RPMI7951 (cell line): ENCODE measurements around the gene ACOT12. TPM values are rescaled to one million over a fixed set of nuclear protein-coding genes. Genes with fewer than 3 reads are reported as not detected.
A peak's percentile ranks its signal among the peaks of the same experiment; 100 is the strongest.

Experiments
- DNase-seq: peaks from one replicate; pipeline ENCODE4 v3.0.0-alpha.2; 2012; ENCODE audit warnings: low read depth
- total RNA-seq: library from RNA; depleted of rRNA; stranded (reverse); fragments of >200 nt; shearing (Covaris generic); gene quantifications from 2 replicates; pipeline ENCODE4 v1.2.3, GENCODE V29; 2014

Gene ACOT12
- total RNA-seq, 1 experiment from 2014 or later = not detected

GRCh38 chr5:81400375-81400774 lies 6.4 kb upstream of the ACOT12 start:
- no peak for DNase-seq

- no peak for DNase-seq
These were observed 4.8 kb upstream of the ACOT12 start for GRCh38 chr5:81398741-81399140.

GRCh38 chr5:81397176-81397575 lies 3.2 kb upstream of the ACOT12 start:
- peak; percentile 39 for DNase-seq

- no peak for DNase-seq
These were observed 1.3 kb upstream of the ACOT12 start for GRCh38 chr5:81395262-81395661.

- DNase-seq = no peak
These were observed 528 bp downstream of the ACOT12 start for GRCh38 chr5:81393430-81393782.

- no peak for DNase-seq
These were observed 4.9 kb downstream of the ACOT12 start for GRCh38 chr5:81389025-81389424.

GRCh38 chr5:81388169-81388568 lies 5.8 kb downstream of the ACOT12 start:
- no peak for DNase-seq

- no peak for DNase-seq
These were observed 10.1 kb downstream of the ACOT12 start for GRCh38 chr5:81383867-81384266.

- DNase-seq = no peak
These were observed 22.5 kb downstream of the ACOT12 start for GRCh38 chr5:81371354-81371876.

GRCh38 chr5:81370912-81371311 lies 23.0 kb downstream of the ACOT12 start:
- no peak for DNase-seq

GRCh38 chr5:81365541-81365940 lies 28.4 kb downstream of the ACOT12 start:
- DNase-seq = no peak

GRCh38 chr5:81363093-81363871 lies 30.7 kb downstream of the ACOT12 start:
- no peak for DNase-seq

- DNase-seq = no peak
These were observed 32.3 kb downstream of the ACOT12 start for GRCh38 chr5:81361600-81361999.

GRCh38 chr5:81360640-81361039 lies 33.3 kb downstream of the ACOT12 start:
- DNase-seq = no peak

GRCh38 chr5:81359881-81360280 lies 34.1 kb downstream of the ACOT12 start:
- DNase-seq = no peak

GRCh38 chr5:81359108-81359507 lies 34.8 kb downstream of the ACOT12 start:
- no peak for DNase-seq

- DNase-seq = no peak
These were observed 38.4 kb downstream of the ACOT12 start for GRCh38 chr5:81355291-81356251.

GRCh38 chr5:81354093-81354492 lies 39.8 kb downstream of the ACOT12 start:
- no peak for DNase-seq

GRCh38 chr5:81353189-81353588 lies 40.7 kb downstream of the ACOT12 start:
- DNase-seq = no peak

- DNase-seq = no peak
These were observed 43.4 kb downstream of the ACOT12 start for GRCh38 chr5:81350507-81350906.

- no peak for DNase-seq
These were observed 44.8 kb downstream of the ACOT12 start for GRCh38 chr5:81349161-81349560.

- DNase-seq = no peak
These were observed 48.4 kb downstream of the ACOT12 start for GRCh38 chr5:81345411-81346003.
